IPS-18c (cell line): ENCODE results near the gene FUT3.
A peak's percentile ranks its signal among the peaks of the same experiment; 100 is the strongest.

Source experiments
- H3K4me3 ChIP-seq: 2 replicates; pipeline ENCODE4 v1.7.0; 2013; ENCODE audit warnings: low read depth, mild to moderate bottlenecking, low read length, moderate library complexity; ENCODE audit not compliant: insufficient read depth
- H3K9me3 ChIP-seq: one replicate; pipeline ENCODE4 v1.6.1; 2013; ENCODE audit warnings: mild to moderate bottlenecking, low read length, moderate library complexity; ENCODE audit not compliant: control insufficient read depth, insufficient read depth

Gene FUT3

DNA sequence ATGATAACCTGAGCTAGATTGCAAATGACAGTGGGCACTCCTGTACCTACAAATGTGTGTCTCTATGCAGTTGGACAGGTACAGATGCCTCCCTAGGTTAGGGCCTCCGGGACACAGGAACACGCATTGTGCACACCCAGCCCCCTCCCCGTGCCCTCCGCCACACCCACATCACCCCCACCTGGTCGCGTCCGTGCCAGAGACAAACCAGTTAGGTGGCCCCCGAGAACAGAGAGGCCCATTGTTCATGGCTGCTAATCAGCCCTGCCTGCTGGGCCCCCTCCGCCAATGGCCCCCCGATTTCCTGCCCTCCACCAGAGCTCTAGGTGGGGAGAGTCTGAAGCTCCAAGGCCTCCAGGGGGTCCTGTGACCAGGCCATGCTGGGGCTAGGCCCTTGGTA is 32.7 kb downstream of the FUT3 start:
- H3K4me3 ChIP-seq, result no peak overlapping the region
- H3K9me3 ChIP-seq, result peaks cover 2% of the 10 kb centered on the region

- H3K4me3 ChIP-seq, result no peak overlapping the region
- H3K9me3 ChIP-seq, result peaks cover 2% of the 10 kb centered on the region
Observed at GRCh38 chr19:5817218-5817617, 34.0 kb downstream of the FUT3 start.

- Histone ChIP-seq H3K9me3 (peaks cover 2% of the 10 kb centered on the region), H3K4me3 (no peak overlapping the region)
Observed at GRCh38 chr19:5814852-5815246, 36.4 kb downstream of the FUT3 start.

DNA sequence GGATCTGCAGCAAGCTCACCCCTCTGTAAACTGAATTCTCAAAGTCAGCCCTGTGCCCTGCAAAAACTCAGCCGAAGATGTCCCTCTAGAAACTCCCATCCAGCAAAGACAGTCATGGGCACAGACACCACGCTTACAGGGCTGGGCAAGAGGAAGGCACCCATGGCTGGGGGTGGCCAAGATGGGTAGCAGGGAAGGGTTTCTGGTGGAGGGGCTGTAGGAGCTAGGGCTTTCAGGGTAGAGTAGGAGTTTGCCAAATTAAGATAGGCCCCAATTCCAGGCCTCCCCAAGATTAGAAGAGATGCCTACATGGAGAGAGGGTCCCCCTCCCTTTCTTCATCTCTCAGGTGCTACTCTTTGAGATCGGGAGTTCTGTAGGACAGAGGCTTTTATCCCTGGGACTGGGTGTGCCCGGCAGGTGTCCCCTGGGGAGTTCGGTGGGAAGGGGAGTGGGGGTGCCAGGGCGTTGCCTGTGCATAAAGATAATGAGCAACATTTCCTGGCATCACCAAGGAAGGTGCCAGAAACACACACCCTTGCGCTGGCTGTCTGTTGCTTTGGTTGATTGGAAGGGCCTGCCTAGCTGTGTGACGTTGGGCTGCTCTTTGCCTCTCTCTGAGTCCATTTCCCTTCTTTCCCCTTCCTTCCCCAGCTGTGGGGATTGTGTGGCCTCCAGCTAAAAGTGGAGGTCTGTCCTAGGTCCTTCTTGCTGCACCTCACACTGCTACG is 37.0 kb downstream of the FUT3 start:
- Histone ChIP-seq H3K9me3 (peaks cover 2% of the 10 kb centered on the region), H3K4me3 (no peak overlapping the region)

GRCh38 chr19:5811117-5811516 is 40.1 kb downstream of the FUT3 start:
- Histone ChIP-seq H3K9me3 (no peaks in the 10 kb centered on the region), H3K4me3 (no peak overlapping the region)

- Histone ChIP-seq H3K4me3 (no peak overlapping the region), H3K9me3 (no peaks in the 10 kb centered on the region)
Observed at GRCh38 chr19:5809469-5809868, 41.8 kb downstream of the FUT3 start.

DNA sequence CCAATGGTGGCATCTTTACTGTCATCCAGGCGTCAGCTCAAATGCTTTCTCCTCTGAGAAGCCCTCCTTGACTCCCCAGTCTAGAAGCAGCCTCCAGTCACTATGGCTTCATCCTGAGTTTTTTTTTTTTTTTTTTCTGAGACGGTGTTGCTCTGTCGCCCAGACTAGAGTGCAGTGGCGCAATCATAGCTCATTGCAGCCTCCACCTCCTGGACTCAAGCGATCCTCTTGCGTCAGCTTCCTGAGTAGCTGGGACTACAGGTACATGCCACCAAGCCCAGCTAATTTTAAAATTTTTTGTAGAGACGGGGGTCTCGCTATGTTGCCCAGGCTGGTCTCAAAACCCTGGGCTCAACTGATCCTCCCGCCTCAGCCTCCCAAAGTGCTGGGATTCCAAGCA is 42.2 kb downstream of the FUT3 start:
- Histone ChIP-seq H3K9me3 (no peaks in the 10 kb centered on the region), H3K4me3 (no peak overlapping the region)

- Histone ChIP-seq H3K9me3 (no peaks in the 10 kb centered on the region), H3K4me3 (no peak overlapping the region)
Observed at GRCh38 chr19:5808120-5808816, 43.0 kb downstream of the FUT3 start.

- no peak overlapping the region for H3K4me3 ChIP-seq
- no peaks in the 10 kb centered on the region for H3K9me3 ChIP-seq
Observed at GRCh38 chr19:5806905-5807304, 44.3 kb downstream of the FUT3 start.

- H3K4me3 ChIP-seq, result peak overlapping the region; percentile 20; the same call in 1 of the 2 replicates
- H3K9me3 ChIP-seq, result no peaks in the 10 kb centered on the region
Observed at GRCh38 chr19:5806133-5806489, 45.1 kb downstream of the FUT3 start.

- Histone ChIP-seq H3K9me3 (no peaks in the 10 kb centered on the region), H3K4me3 (peak overlapping the region; percentile 49)
Observed at GRCh38 chr19:5805462-5806132, 45.7 kb downstream of the FUT3 start.

DNA sequence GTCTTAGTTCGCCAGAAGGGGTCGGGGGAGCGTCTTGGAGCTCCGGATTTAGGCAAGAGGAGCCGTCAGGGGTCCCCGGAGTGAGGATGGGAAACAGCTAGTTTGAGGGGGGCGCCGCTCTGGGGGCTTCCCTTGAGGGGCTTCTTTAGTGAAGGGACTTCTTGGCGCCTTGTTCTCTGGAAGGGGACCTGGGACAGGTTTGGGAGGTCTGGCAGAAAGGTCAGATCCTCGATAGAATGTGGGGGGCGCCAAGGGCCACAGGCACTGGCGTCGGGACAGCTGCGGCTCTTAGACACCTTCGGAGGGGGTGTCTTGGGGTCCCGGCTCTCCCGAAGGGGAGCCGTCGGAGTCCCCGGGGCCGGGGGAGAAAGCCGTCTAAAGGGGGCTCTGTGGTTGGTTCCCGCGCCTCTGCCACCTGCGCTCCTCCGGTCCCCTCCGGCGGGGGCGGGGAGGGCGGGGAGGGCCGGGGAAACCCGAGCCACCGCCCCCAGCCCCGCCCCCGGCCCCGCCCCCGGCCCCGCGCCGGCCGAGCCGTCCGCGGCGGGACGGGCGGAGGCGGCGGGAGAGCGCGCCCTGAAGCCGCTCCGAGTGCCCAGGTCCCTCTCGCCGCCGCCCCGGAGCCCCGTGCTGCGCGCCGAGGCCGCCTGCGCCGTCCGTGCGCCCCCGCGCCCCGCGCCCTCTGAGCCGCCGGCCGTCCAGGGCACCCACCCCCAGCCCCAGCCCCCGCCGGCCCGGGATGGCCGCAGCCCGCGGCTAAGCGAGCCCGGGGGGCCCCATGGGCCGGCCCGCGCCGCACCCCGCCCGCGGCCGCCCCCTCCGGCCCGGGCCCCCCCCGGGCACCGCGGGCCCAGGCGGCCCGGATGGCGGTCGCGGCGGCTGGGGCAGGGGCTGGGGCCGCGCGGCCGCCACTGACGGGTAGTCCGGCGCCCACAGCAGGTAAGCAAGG is 46.5 kb downstream of the FUT3 start, which contains the start of gene NRTN:
Gene NRTN (plus strand): TSS at position 552 of the 946 bp plus-strand sequence. CDS start 19,099 bp downstream, outside the sequence.
- H3K4me3 ChIP-seq, result peak within 1 kb of the TSS; percentile 49
- H3K9me3 ChIP-seq, result no peaks in the 10 kb centered on the region

- peak overlapping the region; percentile 28; the same call in 1 of the 2 replicates for H3K4me3 ChIP-seq
- no peaks in the 10 kb centered on the region for H3K9me3 ChIP-seq
Observed at GRCh38 chr19:5803752-5804515, 47.3 kb downstream of the FUT3 start.

DNA sequence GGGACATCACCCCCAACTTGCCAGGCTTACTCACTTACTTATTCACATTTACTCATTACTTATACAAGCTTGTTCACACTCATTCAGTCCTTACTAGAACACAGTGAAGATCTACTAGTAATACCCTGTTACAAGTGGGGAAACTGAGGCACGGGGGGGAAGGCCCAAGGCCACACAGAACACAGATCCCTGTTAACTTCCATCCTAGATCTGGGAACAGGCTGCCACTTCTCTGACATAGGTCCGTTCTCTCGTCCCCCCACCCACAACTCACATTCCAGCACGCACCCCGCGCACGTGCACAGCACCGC is 47.9 kb downstream of the FUT3 start:
- Histone ChIP-seq H3K9me3 (no peaks in the 10 kb centered on the region), H3K4me3 (peak overlapping the region; percentile 16; the same call in 1 of the 2 replicates)

GRCh38 chr19:5801796-5802619 is 49.2 kb downstream of the FUT3 start:
- H3K9me3 ChIP-seq, result no peaks in the 10 kb centered on the region
- H3K4me3 ChIP-seq, result no peak overlapping the region; the same call in 1 of the 2 replicates
